ENCODE results near the gene APOBR. TPM values are rescaled to one million over a fixed set of nuclear protein-coding genes. Genes with fewer than 3 reads are reported as not detected.
A peak's percentile ranks its signal among the peaks of the same experiment; 100 is the strongest.

The APOBR gene
- total and polyA plus RNA-seq, 7 experiments from 2014 or later, result 0.22 to 28.8 (median 4.5) TPM

DNA sequence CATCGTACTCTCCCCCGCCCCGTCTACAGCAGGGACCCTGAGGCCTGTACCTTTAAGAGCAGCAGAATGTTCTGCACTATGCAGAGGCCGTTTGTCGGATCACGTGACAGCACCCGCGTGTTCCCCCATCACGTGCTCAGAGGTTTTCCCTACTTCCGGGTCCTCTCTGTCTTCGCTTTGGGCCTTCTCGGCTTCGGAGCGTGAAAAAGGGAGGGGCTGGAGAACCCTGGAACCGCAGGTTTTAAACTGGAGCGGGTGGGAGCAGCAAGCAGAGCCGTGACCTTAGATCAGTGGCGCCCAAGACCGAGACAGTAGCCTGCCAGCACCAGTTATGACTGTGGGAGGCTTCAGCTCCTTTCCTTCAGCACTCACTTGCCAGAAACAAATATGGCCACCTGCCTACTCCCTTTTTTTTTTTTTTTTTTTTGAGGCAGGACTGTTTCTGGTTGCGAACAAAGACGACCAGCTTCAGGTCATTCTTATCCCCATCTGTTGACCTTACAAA, 2.4 kb upstream of the APOBR start, which contains the start of gene CLN3:
Gene CLN3 (minus strand): TSS at position 105 of the 505 bp plus-strand sequence. CDS start 315 bp downstream, outside the sequence.
- Mint-ChIP-seq H3K9me3 (peaks cover 0 to 4% (median 0%) of the 10 kb centered on the region in 11 donors), H3K27me3 (no peaks in the 10 kb centered on the region), H3K27ac (peak within 1 kb of the TSS; percentile 99 to 100 (median 100)), H3K36me3 (peaks cover 0 to 20% (median 4%) of the 10 kb centered on the region in 5 donors), H3K4me3 (peak within 1 kb of the TSS; percentile 95 to 100 (median 98)), H3K4me1 (peaks cover 41 to 77% (median 62%) of the 10 kb centered on the region in 7 donors)
- Histone ChIP-seq H3K9me3 (ENCODE audit: control insufficient read depth in 2 of 3, low read length in 3 of 3) (no peaks in the 10 kb centered on the region), H3K4me3 (ENCODE audit: low read length) (peak within 1 kb of the TSS; percentile 98), H3K27ac (ENCODE audit: low read depth, low read length) (peak within 1 kb of the TSS; percentile 95), H3K36me3 (ENCODE audit: control insufficient read depth in 2 of 3, insufficient read depth in 3 of 3, low read length in 3 of 3) (peaks cover 9 to 31% (median 17%) of the 10 kb centered on the region in 3 experiments), H3K27me3 (ENCODE audit: control insufficient read depth in 2 of 2, insufficient read depth in 2 of 2, low read length in 2 of 2) (no peaks in the 10 kb centered on the region), H3K4me1 (ENCODE audit: control insufficient read depth in 2 of 2, insufficient read depth in 2 of 2, low read length in 2 of 2) (peaks cover 31 to 40% of the 10 kb centered on the region in 2 donors)
- peak; percentile 78 for ATAC-seq
- peak; percentile 73 to 95 (median 93) for DNase-seq
- ChIA-PET CTCF (interaction anchor here (0.6 to 2.2 kb wide), 7 partner anchors 8 to 212 kb away, joined by 3 to 10 read pairs (median 3); no protein-coding TSS in a partner anchor), POLR2A (interaction anchor here (0.6 to 5.2 kb wide), 12 partner anchors 12 to 1629 kb away, joined by 3 to 72 read pairs (median 4); partner anchors contain the start of gene SGF29)
- intact Hi-C loops (cut with micrococcal nuclease), result loop anchor here in 1 of 2 donors (1.0 to 10.0 kb wide), 6 partner anchors 62 to 353 kb away; partner anchors contain the start of genes SBK1, TUFM and XPO6

- Mint-ChIP-seq H3K27ac (peak overlapping the region; percentile 99 to 100 (median 100)), H3K9me3 (peaks cover 0 to 4% (median 0%) of the 10 kb centered on the region in 11 donors), H3K27me3 (no peaks in the 10 kb centered on the region), H3K4me1 (peaks cover 43 to 77% (median 64%) of the 10 kb centered on the region in 7 donors), H3K4me3 (peak overlapping the region; percentile 95 to 100 (median 98)), H3K36me3 (peaks cover 0 to 22% (median 4%) of the 10 kb centered on the region in 5 donors)
- ChIA-PET POLR2A (interaction anchor here (0.6 to 5.2 kb wide), 12 partner anchors 13 to 1628 kb away, joined by 3 to 72 read pairs (median 4); partner anchors contain the start of gene SGF29), CTCF (interaction anchor here (0.5 to 1.7 kb wide), 5 partner anchors 9 to 212 kb away, joined by 3 to 9 read pairs (median 3); no protein-coding TSS in a partner anchor)
- H3K36me3 ChIP-seq (ENCODE audit: control insufficient read depth in 2 of 3, insufficient read depth in 3 of 3, low read length in 3 of 3), result peaks cover 7 to 26% (median 13%) of the 10 kb centered on the region in 3 experiments
- no peaks in the 10 kb centered on the region for H3K27me3 ChIP-seq (ENCODE audit: control insufficient read depth in 2 of 2, insufficient read depth in 2 of 2, low read length in 2 of 2)
- intact Hi-C loops (cut with micrococcal nuclease), result loop anchor here in 1 of 2 donors (1.0 to 10.0 kb wide), 6 partner anchors 62 to 352 kb away; partner anchors contain the start of genes SBK1, TUFM and XPO6
- peaks cover 31 to 40% of the 10 kb centered on the region in 2 donors for H3K4me1 ChIP-seq (ENCODE audit: control insufficient read depth in 2 of 2, insufficient read depth in 2 of 2, low read length in 2 of 2)
- no peak for DNase-seq
- H3K27ac ChIP-seq (ENCODE audit: low read depth, low read length), result peak overlapping the region; percentile 95
- peak overlapping the region; percentile 98 for H3K4me3 ChIP-seq (ENCODE audit: low read length)
- ATAC-seq, result no peak
- H3K9me3 ChIP-seq (ENCODE audit: control insufficient read depth in 2 of 3, low read length in 3 of 3), result no peaks in the 10 kb centered on the region
These were observed 1.9 kb upstream of the APOBR start for GRCh38 chr16:28492511-28492910.

DNA sequence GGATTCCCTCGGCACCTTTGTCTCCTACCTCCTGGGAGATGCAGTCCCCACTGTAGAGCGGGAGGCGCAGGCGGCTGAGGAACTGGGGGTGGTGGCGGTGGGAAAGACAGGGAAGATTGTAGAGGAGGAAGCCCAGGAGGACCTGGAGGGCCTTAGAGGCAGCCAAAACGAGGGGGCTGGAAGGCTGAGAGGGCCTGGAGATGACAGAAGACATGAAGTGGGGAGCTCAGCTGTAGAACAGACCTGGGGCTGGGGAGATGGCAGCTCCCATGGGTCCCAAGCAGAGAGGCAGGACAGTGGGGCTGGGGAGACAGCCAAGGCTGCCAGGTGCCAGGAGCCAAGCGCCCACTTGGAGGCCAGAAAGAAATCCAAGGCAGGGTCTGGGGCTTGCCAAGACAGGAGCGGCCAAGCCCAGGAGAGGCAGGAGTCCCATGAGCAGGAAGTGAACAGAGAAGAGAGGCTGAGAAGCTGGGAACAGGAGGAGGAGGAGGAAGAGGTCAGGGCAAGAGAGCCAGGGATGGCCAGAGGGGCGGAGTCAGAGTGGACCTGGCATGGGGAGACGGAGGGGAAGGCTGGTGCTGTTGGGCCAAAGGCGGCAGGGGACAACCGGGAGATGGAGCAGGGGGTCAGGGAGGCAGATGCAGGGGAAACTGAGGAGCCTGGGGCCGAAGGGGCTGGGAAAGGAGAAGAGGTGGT, 803 bp downstream of the APOBR start:
- ATAC-seq, result no peak
- CTCF ChIA-PET, result interaction anchor here (2.1 kb wide), 1 partner anchor 8 kb away, joined by 5 read pairs; no protein-coding TSS in a partner anchor
- H3K4me3 Mint-ChIP-seq, result peak overlapping the region; percentile 95 to 100 (median 98)
- H3K9me3 Mint-ChIP-seq, result peaks cover 0 to 4% (median 0%) of the 10 kb centered on the region in 11 donors
- no peak for DNase-seq
- H3K27me3 Mint-ChIP-seq, result no peaks in the 10 kb centered on the region
- no peaks in the 10 kb centered on the region for H3K27me3 ChIP-seq (ENCODE audit: control insufficient read depth in 2 of 2, insufficient read depth in 2 of 2, low read length in 2 of 2)
- H3K27ac ChIP-seq (ENCODE audit: low read depth, low read length), result peak overlapping the region; percentile 95
- H3K27ac Mint-ChIP-seq, result peak overlapping the region; percentile 96 to 100 (median 99)
- peaks cover 41 to 64% (median 62%) of the 10 kb centered on the region in 7 donors for H3K4me1 Mint-ChIP-seq
- POLR2A ChIA-PET, result interaction anchor here (0.9 to 5.2 kb wide), 4 partner anchors 35 to 186 kb away, joined by 4 to 72 read pairs (median 16); partner anchors contain the start of gene SGF29
- H3K4me1 ChIP-seq (ENCODE audit: control insufficient read depth in 2 of 2, insufficient read depth in 2 of 2, low read length in 2 of 2), result peaks cover 27 to 40% of the 10 kb centered on the region in 2 donors
- peaks cover 0 to 26% (median 4%) of the 10 kb centered on the region in 5 donors for H3K36me3 Mint-ChIP-seq
- intact Hi-C loops (cut with micrococcal nuclease), result loop anchor here in 1 of 2 donors (10.0 kb wide), 3 partner anchors 280 to 350 kb away; partner anchors contain the start of genes TUFM and XPO6
- peak overlapping the region; percentile 63 for H3K4me3 ChIP-seq (ENCODE audit: low read length)
- no peaks in the 10 kb centered on the region for H3K9me3 ChIP-seq (ENCODE audit: control insufficient read depth in 2 of 3, low read length in 3 of 3)
- H3K36me3 ChIP-seq (ENCODE audit: control insufficient read depth in 2 of 3, insufficient read depth in 3 of 3, low read length in 3 of 3), result peaks cover 0 to 12% (median 0%) of the 10 kb centered on the region in 3 experiments

- CTCF ChIA-PET, result interaction anchor here (2.1 kb wide), 1 partner anchor 7 kb away, joined by 5 read pairs; no protein-coding TSS in a partner anchor
- peaks cover 0 to 4% (median 0%) of the 10 kb centered on the region in 11 donors for H3K9me3 Mint-ChIP-seq
- H3K9me3 ChIP-seq (ENCODE audit: control insufficient read depth in 2 of 3, low read length in 3 of 3), result no peaks in the 10 kb centered on the region
- peaks cover 40 to 69% (median 60%) of the 10 kb centered on the region in 7 donors for H3K4me1 Mint-ChIP-seq
- H3K27me3 Mint-ChIP-seq, result no peaks in the 10 kb centered on the region
- POLR2A ChIA-PET, result interaction anchor here (0.6 to 5.2 kb wide), 3 partner anchors 12 to 38 kb away, joined by 3 to 72 read pairs (median 4); no protein-coding TSS in a partner anchor
- H3K36me3 ChIP-seq (ENCODE audit: control insufficient read depth in 2 of 3, insufficient read depth in 3 of 3, low read length in 3 of 3), result peaks cover 0 to 12% (median 0%) of the 10 kb centered on the region in 3 experiments
- H3K4me3 Mint-ChIP-seq, result peak overlapping the region in 9 of 10 donors; percentile 95 to 100 (median 97)
- H3K36me3 Mint-ChIP-seq, result peaks cover 0 to 26% (median 4%) of the 10 kb centered on the region in 5 donors
- peak overlapping the region; percentile 95 for H3K27ac ChIP-seq (ENCODE audit: low read depth, low read length)
- intact Hi-C loops (cut with micrococcal nuclease), result loop anchor here in 1 of 2 donors (10.0 kb wide), 3 partner anchors 281 to 351 kb away; partner anchors contain the start of genes TUFM and XPO6
- no peaks in the 10 kb centered on the region for H3K27me3 ChIP-seq (ENCODE audit: control insufficient read depth in 2 of 2, insufficient read depth in 2 of 2, low read length in 2 of 2)
- no peak for ATAC-seq
- H3K27ac Mint-ChIP-seq, result peak overlapping the region; percentile 96 to 100 (median 99)
- no peak for DNase-seq
- peaks cover 27 to 40% of the 10 kb centered on the region in 2 donors for H3K4me1 ChIP-seq (ENCODE audit: control insufficient read depth in 2 of 2, insufficient read depth in 2 of 2, low read length in 2 of 2)
- peak overlapping the region; percentile 63 for H3K4me3 ChIP-seq (ENCODE audit: low read length)
These were observed 1.6 kb downstream of the APOBR start for GRCh38 chr16:28495795-28496749.

- no peaks in the 10 kb centered on the region for H3K27me3 Mint-ChIP-seq
- peaks cover 34 to 64% (median 55%) of the 10 kb centered on the region in 7 donors for H3K4me1 Mint-ChIP-seq
- peak overlapping the region in 4 of 10 donors; percentile 42 to 97 (median 77) for H3K4me3 Mint-ChIP-seq
- intact Hi-C loops (cut with micrococcal nuclease), result loop anchor here in 1 of 2 donors (10.0 kb wide), 3 partner anchors 282 to 352 kb away; partner anchors contain the start of genes TUFM and XPO6
- Histone ChIP-seq H3K27ac (ENCODE audit: low read depth, low read length) (no peak overlapping the region), H3K36me3 (ENCODE audit: control insufficient read depth in 2 of 3, insufficient read depth in 3 of 3, low read length in 3 of 3) (peaks cover 0 to 6% (median 0%) of the 10 kb centered on the region in 3 experiments), H3K9me3 (ENCODE audit: control insufficient read depth in 2 of 3, low read length in 3 of 3) (no peaks in the 10 kb centered on the region), H3K4me1 (ENCODE audit: control insufficient read depth in 2 of 2, insufficient read depth in 2 of 2, low read length in 2 of 2) (peaks cover 27 to 40% of the 10 kb centered on the region in 2 donors), H3K27me3 (ENCODE audit: control insufficient read depth in 2 of 2, insufficient read depth in 2 of 2, low read length in 2 of 2) (no peaks in the 10 kb centered on the region), H3K4me3 (ENCODE audit: low read length) (no peak overlapping the region)
- POLR2A ChIA-PET, result interaction anchor here (0.6 to 1.1 kb wide), 2 partner anchors 13 to 94 kb away, joined by 3 to 4 read pairs; no protein-coding TSS in a partner anchor
- H3K9me3 Mint-ChIP-seq, result peaks cover 0 to 3% (median 0%) of the 10 kb centered on the region in 11 donors
- CTCF ChIA-PET, result interaction anchor here (0.5 kb wide), 1 partner anchor 654 kb away, joined by 3 read pairs; no protein-coding TSS in a partner anchor
- H3K36me3 Mint-ChIP-seq, result peaks cover 0 to 23% (median 2%) of the 10 kb centered on the region in 5 donors
- no peak for ATAC-seq
- peak overlapping the region; percentile 57 to 100 (median 99) for H3K27ac Mint-ChIP-seq
- DNase-seq, result no peak
These were observed 2.4 kb downstream of the APOBR start for GRCh38 chr16:28496844-28497243.
